NCI-H2196 treated with DMSO at 0.1 percent for 48 hours (cell line): Measurements from ENCODE around the gene LRMDA.

Source experiments
- DNase-seq: peaks from one replicate; lab custom pipeline; 2025; ENCODE audit not compliant: unreplicated experiment; lab: John Stamatoyannopoulos, UW

Gene LRMDA

GRCh38 chr10:76034353-76035205 lies 603.2 kb downstream of the LRMDA start:
- no peak for DNase-seq

DNA sequence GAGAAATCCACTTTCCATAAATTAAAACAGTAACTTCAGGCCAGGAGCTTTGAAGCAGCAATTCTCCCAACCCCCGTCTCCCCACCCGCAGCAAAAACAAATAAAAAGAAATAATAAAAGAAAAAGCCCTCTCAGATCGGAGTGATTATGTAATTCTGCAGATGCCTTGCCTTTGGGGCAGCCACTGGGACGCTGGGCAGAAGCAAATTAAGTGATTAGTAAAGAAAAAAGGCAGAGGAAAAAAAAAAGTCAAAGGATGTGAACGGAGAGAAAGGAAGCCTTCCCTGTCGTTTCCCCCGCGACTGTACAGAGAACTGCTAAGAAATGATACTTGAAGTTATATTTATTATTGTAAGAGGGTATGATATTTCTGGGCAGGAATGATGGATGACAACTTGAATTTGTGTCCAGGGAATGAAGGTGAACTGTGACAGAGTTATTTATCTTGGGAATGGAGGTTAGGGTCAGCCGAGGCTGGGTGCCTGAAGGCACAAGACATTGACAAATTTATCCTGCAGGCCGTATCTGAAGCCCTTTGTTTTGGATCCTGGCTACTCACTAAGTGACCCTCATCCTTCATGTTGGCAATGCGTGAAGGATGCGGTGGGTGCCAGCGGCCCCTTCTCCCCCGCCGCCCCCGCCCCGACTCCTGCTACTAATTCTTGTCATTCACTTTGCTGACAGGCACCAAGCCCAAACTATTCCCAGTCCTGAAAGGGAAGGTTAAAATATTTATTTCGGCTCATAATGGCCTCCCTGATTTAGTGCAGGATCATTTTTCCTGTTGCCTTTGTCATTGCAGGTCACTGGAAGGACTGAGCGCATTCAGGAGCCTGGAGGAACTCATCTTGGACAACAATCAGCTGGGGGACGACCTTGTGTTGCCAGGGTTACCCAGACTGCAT lies 604.0 kb downstream of the LRMDA start:
- DNase-seq = no peak

DNA sequence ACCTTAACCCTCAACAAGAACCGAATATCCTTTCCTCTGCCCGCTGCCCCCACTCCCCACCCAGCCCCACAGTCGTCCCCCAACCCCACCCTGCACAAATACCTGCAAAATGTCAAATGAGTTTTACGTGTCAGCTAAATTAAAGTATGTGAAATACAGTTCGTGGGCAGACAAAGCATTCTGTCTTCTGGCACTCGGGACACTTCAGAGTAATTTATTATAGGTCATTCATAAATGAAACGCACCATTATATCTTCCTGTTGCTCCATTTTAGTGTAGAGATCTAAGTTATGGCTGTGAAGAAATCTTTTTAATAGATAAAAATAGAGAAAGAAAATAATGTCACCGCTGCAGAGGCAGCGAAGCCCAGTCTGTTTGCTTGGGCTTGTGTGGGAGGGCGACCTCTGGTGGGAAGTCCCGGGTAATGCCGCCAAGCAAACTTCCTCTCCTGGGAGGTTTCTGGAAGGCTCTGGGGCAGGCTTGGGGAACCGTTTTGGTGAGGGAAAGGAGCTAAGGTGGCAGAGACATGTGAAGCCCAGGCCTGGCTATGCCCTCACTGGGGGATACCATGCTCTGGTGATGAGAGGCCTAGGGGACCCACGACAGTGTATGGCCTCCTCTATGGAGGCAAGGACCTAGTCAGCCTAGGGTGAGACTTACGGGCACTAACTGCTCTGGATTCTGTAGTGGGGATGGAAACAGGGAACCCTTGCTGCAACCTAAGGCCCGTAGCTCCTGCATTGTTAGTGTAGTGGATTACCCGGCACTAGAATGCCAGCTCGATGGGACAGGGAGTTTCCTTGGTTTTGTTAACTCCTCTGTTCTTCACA lies 604.9 kb downstream of the LRMDA start:
- peak; percentile 14 for DNase-seq

DNA sequence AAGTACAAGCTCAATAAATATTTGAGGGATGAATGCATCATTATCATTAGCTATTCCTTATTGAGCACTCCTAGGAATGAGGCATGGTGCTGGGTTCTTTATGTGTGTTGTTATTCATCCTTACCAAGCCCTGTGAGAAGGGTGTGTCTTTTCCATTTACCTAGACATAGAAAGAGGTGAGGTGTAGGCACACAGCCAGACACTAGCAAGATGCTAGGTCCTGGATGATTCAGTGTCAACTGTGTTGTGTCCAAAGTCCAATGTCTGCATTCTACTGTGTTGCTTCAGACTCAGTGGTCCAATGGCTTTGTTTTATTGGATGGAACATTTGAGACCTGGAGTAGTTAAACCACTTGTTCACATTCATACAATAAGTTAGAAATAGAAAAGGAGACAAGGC lies 605.5 kb downstream of the LRMDA start:
- no peak for DNase-seq

- DNase-seq = no peak
Measured at GRCh38 chr10:76037531-76038155, 606.2 kb downstream of the LRMDA start.

DNA sequence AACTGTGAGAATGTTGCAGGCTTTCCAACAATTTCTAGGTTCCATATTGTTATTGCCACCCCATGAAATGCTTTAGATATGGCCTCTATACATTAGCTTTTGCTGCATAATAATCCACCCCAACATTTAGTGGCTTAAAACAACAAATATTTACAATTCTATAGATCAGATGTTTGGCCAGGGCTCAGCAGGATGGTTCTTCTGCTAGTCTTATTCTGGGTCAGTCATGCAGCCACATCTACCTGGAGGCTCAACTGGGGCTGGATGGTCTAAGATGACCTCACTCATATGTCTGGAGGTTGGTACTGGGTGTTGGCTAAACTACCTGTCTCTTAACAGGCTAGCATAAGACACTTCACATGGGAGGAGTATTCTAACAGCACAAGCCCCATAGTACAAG lies 607.3 kb downstream of the LRMDA start:
- DNase-seq = no peak

DNA sequence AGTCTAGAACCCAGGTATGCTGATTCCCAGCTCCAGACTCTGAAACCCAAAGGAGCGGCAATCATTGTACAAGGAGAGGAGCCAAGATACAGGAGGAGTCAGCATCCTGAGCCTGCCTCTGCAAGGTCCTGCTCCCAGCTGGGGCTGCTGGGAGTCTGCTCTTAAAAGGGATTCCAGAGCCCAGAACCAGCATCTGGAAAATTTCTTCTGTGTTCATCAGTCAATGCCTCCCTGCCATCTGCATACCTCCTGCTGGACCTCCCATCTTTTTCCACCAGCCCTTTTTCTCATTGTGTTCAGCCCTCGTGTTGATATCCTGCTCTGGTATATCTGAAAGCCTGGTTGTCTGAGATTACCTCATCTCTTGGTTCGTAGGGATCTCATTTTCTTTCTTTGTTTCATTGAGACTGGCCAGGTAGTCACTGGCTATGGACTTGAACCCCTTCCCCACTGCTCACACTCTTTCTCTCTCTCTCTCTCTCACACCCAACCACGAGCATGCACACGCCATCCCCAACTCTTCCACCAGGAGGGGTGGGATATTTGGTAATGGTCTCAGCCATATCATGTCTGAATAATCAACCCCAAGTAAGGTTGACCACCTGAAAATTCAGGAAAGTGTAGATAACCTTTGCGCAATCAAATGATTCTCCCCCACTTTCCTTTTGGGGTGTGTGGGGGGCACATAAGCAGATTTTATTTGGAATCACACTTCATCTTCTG lies 608.8 kb downstream of the LRMDA start:
- no peak for DNase-seq

- DNase-seq = no peak
Measured at GRCh38 chr10:76040830-76041220, 609.4 kb downstream of the LRMDA start.

- no peak for DNase-seq
Measured at GRCh38 chr10:76041551-76041950, 610.1 kb downstream of the LRMDA start.

GRCh38 chr10:76043261-76043660 lies 611.8 kb downstream of the LRMDA start:
- DNase-seq = no peak

- no peak for DNase-seq
Measured at GRCh38 chr10:76044751-76045150, 613.3 kb downstream of the LRMDA start.

DNA sequence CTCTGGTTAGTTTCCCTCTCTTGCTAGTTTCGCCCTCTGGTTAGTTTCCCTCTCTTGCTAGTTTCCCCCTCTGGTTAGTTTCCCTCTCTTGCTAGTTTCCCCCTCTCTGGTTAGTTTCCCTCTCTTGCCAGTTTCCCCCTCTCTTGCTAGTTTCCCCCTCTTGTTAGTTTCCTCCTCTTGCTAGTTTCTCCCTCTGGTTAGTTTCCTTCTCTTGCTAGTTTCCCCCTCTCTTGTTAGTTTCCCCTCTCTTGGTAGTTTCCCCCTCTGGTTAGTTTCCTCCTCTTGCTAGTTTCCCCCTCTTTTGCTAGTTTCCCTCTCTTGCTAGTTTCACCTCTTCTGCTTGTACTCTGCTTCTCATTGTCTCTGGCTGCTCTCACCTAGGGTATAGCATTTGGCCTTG lies 613.8 kb downstream of the LRMDA start:
- DNase-seq = no peak

- DNase-seq = no peak
Measured at GRCh38 chr10:76047521-76047920, 616.1 kb downstream of the LRMDA start.

DNA sequence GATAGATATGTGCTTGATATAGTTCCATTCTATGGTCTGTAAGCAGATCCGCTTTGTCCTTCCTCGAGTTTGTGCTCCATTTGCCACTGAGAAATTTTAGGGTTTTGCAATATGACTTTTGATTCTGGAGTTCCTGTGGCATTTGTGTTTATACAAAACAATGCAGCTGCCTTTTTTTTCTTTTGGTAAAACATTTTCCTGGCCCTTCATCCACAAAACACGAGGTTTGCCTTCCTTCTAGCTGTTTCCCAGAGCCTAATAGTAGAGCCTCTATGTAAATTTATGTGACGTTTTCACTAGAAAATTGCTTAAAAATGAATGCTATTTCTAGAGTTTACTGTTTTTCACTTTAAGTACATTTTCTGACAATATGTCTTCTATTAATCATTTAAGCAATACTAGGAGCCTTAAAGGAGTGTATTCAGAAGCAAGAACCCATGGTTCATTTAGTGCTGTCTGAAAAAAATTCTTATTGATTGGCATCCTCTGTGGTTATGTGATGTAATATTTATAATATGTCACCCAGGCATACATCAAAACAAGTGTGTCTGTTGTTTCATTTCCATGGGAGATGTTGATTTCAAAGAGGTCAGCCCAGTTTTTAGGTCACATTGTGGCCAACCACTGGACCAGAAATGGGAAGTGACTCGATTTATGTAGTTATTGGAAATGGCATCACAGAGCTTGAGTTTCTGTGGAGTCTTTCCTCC lies 618.3 kb downstream of the LRMDA start:
- no peak for DNase-seq

- DNase-seq = no peak
Measured at GRCh38 chr10:76050291-76050625, 618.8 kb downstream of the LRMDA start.

GRCh38 chr10:76051007-76051936 lies 619.8 kb downstream of the LRMDA start:
- no peak for DNase-seq

GRCh38 chr10:76052682-76053503 lies 621.5 kb downstream of the LRMDA start:
- DNase-seq = no peak

DNA sequence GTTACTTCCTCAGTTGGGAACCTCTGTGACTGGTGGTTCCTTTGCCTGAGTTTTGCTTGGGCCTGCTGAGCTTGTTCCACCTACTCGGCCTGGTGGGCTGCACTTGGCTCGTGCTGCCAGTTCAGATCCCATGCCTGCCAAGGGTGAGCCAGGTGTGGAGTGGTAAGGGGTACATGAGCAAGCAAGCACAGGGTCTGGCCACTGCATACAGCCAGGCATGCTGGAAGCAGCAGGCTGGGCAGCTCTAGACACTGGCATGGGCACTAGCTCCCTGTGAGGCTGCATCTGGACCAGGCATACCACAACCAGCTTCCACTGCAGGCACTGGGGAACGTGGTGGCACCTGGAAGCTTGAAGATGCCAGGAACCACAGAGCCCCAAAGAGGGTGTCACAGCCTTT lies 624.0 kb downstream of the LRMDA start:
- no peak for DNase-seq
